CD4-positive, alpha-beta T cell treated with Interleukin-10 for 1 hour (primary cell): ENCODE results near the gene KCNH4.

Source experiments
- DNase-seq: peaks from one replicate; pipeline ENCODE4 v3.0.0-alpha.2; 2020

Gene KCNH4

GRCh38 chr17:42116705-42117396 is 64.1 kb downstream of the KCNH4 start:
- peak; percentile 89 for DNase-seq

DNA sequence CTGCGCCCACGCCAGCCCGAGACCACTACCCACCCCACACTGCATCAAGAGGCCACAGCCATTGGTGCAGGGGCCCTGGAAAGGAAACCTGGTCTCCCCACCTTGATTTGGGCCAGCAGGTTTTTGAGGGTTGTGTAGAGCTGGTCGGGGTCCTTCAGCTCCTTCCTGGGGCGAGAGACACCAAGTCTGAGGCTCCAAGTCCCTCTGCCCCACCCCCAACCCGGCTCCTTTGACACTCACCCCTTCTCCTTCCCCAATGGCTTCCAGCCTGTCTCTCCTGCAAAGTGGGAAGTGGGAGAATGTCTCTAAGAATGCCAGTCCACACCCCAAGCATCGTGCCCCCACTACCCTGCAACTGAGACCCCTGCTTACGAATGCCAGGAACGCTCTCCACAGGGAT is 66.8 kb downstream of the KCNH4 start:
- DNase-seq: no peak

- DNase-seq: no peak
Measured at GRCh38 chr17:42113293-42114069, 67.5 kb downstream of the KCNH4 start.

DNA sequence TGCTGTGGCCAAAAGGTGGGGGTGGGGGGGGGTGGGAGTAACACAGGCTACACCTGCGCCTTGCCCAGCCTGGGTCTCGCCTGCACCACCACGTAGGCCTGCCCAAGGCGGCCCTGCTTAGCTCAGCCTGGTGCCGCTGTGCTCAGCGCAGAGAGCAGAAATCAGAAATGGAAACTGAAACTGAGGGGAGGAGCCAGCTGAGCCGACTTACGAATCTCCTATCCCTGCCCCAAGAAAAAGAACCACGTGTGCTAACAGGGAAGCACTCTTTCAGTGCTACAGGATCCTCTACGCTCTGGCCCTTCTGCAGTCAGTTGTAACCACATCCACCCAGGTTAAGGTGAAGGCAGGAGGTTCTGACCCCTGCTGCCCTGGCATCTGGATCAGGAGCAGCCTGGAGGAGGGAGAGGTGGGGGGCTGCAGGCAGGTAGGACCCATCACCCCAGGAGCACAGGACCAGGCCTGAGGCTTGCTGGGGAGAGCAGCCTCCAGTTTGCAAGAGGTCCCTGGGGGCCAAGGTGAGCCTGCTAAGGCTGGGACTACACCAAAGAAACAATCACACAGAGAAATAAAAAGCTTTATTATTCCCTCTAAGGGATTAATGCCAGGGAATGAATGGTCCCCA is 68.3 kb downstream of the KCNH4 start, which contains the start of gene DHX58:
DHX58 (minus strand) TSS at position 163 of the 625 bp plus-strand sequence. CDS start 822 bp downstream, outside the sequence.
- DNase-seq: peak; percentile 87

GRCh38 chr17:42111871-42112551 is 68.9 kb downstream of the KCNH4 start:
- peak; percentile 36 for DNase-seq

DNA sequence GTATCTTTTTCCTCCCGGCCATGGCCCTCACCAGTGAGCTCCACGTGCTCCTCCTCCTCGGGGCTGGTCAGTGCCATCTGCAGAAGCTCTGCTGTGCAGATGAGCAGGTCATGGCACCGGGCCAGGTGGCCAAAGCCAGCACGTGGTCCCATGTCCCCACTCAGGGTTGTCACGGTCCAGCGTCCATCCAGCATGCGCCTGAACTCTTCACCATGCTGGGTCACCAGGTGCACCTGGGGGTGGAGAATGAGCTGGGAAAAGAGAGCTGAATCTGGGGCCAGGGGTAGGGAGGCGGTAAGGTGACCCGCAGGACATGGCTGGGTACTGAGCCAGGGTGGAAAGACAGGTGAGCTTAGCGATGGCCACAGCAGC is 69.7 kb downstream of the KCNH4 start:
- DNase-seq: no peak

DNA sequence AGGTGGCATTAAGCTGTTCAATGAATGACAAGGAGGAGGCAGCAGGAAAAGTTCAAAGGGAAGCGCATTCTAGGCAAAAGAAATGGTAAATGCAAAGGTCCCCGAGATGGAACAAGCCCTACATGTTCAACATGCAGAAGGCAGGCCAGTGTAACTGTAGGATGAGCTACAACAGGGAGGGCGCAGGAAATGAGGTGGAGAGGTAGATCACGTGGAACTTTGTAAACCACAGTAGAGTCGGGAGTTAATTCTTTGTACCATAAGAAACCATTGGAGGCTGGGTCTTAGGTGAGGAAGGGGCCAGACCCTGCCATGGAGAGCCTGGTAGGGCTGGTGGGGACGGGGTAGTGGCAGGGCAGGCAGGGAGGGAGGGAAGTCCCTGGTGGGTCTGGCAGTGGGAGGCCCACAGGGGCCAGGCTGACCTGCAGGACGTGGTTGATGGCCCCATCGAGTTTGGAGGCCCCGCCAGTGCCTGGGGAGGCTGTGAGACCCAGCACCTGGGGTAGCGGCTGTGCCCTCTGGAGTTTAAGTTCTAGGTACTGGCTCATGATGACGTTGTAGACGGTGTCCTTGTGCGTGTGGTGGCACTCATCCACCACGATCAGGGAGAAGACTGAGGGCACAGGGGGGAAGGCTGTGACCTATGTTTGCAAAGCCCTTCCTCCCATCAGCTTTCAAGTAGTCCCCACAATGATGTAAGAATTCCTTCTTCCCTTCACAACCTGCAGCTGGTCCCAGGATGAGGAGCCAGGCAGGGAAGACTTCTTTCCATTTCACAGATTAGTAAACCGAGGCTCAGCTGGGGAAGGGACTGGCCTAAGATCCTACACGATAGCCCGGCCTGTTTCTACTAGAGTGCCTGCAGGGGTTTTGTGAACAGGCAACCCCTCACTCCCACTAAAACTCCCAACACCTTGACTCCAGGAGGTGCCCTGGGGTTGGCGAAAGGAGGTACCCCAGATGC is 70.4 kb downstream of the KCNH4 start:
- DNase-seq: no peak

GRCh38 chr17:42109086-42109485 is 71.9 kb downstream of the KCNH4 start:
- no peak for DNase-seq

DNA sequence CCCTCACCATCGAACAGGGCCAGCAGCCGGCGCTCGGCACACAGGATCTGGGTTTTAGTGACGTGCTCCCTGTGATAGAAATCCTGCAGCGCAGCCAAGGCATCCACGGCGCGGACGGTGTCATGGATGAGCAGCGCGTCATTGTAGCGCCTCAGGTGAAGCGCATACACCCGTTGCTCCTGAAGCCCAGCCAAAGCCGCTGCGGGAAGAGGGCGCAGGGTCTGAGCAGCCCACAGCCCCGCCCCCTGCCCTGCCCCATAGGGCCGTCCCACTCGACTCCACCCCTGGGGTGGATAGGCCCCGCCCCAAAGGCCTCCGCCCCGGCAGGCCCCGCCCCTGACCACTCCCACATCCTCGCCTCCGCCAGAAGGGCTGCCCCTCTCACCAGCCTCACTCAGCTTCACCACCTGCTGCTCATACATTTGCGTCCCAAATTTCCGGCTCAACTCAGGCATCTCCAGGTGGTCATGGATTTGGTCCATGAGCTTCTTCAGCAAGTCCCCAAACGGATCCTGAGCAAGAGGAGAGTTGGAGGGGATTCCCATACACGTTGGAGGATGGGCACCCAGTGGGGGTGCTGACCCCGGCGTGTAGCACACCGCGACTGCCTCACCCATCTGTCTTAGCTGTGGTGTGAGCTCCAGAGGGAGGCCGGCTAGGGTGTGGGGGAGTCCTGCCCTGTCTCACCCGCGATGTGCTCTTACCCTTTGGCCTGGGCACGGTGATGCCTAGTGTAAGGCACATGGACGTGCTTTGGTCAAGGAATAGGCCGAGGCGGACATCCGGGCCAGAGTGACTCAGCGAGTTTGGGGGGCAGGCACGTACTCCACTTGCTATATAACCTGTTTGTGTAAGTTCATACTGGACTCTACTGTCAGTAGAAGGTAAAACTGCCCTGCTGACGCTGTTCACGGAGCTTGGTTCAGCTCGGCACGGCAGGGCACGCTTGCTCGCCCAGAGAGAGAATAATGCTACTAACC is 73.1 kb downstream of the KCNH4 start:
- peak; percentile 92 for DNase-seq

DNA sequence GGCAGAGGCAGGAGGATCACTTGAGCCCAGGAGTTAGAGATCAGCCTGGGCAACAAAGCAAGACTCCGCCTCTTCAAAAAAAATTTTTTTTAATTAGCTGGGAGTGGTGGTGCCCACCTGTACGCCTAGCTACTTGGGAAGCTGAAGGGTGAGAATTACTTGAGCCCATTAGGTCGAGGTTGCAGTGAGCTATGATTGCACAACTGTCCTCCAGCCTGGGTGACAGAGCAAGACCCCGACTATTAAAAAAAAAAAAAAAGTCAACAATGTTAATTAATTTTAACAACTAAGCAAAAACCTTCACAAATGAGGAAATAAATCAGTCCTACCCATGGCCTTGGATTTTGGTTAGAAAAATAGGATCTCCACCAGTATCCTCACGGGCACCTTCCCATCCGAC is 73.8 kb downstream of the KCNH4 start:
- DNase-seq: no peak
